Loucy (cell line): ENCODE measurements around the gene SIGLEC11.
"Not testable (repeated sequence)": the region's sequence is repeated elsewhere in the genome, so short reads cannot be mapped to it uniquely, and the experiment has no call there.

Experiments
- H2AFZ ChIP-seq: fragments of 200-600 bp; sonication (generic); 2 replicates; pipeline ENCODE4 v1.6.0; 2016; ENCODE audit warnings: antibody characterized with exemption, mild to moderate bottlenecking, low read length, moderate library complexity
- H3F3A ChIP-seq: fragments of 200-600 bp; 2 replicates; pipeline ENCODE4 v1.6.0; 2016; ENCODE audit warnings: antibody characterized with exemption, low read depth, mild to moderate bottlenecking
- H3K27me3 ChIP-seq: fragments of 200-600 bp; sonication (generic); 2 replicates; pipeline ENCODE4 v1.6.1; 2014; ENCODE audit warnings: low read length, mild to moderate bottlenecking; ENCODE audit not compliant: insufficient read depth, poor library complexity, severe bottlenecking
- H3K36me3 ChIP-seq: fragments of 200-600 bp; sonication (generic); 2 replicates; pipeline ENCODE4 v1.6.1; 2016; ENCODE audit warnings: low read length; ENCODE audit not compliant: insufficient read depth
- H3K4me1 ChIP-seq: fragments of 200-600 bp; sonication (generic); 2 replicates; pipeline ENCODE4 v1.5.1; 2014; ENCODE audit warnings: low read length, mild to moderate bottlenecking; ENCODE audit not compliant: insufficient read depth, poor library complexity, severe bottlenecking
- H3K4me2 ChIP-seq: fragments of 200-600 bp; sonication (generic); 2 replicates; pipeline ENCODE4 v1.6.0; 2014; ENCODE audit warnings: antibody characterized with exemption, low read length, low read depth, mild to moderate bottlenecking; ENCODE audit not compliant: poor library complexity, severe bottlenecking
- H3K4me3 ChIP-seq: fragments of 200-600 bp; sonication (generic); 2 replicates; pipeline ENCODE4 v1.5.1; 2014; ENCODE audit warnings: low read length, mild to moderate bottlenecking, mixed read lengths; ENCODE audit not compliant: poor library complexity, severe bottlenecking
- H3K79me2 ChIP-seq: fragments of 200-600 bp; sonication (generic); 2 replicates; pipeline ENCODE4 v1.6.1; 2014; ENCODE audit warnings: low read length; ENCODE audit not compliant: insufficient read depth
- H3K9ac ChIP-seq: fragments of 200-600 bp; sonication (generic); 2 replicates; pipeline ENCODE4 v1.6.0; 2014; ENCODE audit warnings: mild to moderate bottlenecking, low read depth, low read length, moderate library complexity; ENCODE audit not compliant: poor library complexity, severe bottlenecking
- H3K9me2 ChIP-seq: fragments of 200-600 bp; sonication (generic); replicated peaks from 2 replicates; pipeline ENCODE4 v1.6.1; 2016; ENCODE audit warnings: low read depth, low read length, mixed read lengths
- H3K9me3 ChIP-seq: fragments of 200-600 bp; sonication (generic); 2 replicates; pipeline ENCODE4 v1.6.1; 2014; ENCODE audit warnings: mild to moderate bottlenecking, antibody characterized with exemption, low read length, low read depth; ENCODE audit not compliant: insufficient read depth
- H4K20me1 ChIP-seq: fragments of 200-600 bp; sonication (generic); 2 replicates; pipeline ENCODE4 v1.6.0; 2014; ENCODE audit warnings: antibody characterized with exemption, low read length, mild to moderate bottlenecking; ENCODE audit not compliant: insufficient read depth, poor library complexity, severe bottlenecking
- CTCF ChIP-seq: fragments of 200-600 bp; sonication (generic); conservative IDR thresholded peaks from 2 replicates; pipeline ENCODE4 v1.5.1; 2014; ENCODE audit warnings: mild to moderate bottlenecking, antibody characterized with exemption, low read length
- EZH2phosphoT487 ChIP-seq: fragments of 200-600 bp; IDR thresholded peaks from 2 replicates; pipeline ENCODE4 v1.6.1; 2018; ENCODE audit warnings: antibody characterized with exemption, mild to moderate bottlenecking, moderate library complexity, borderline replicate concordance

SIGLEC11 gene

GRCh38 chr19:49973987-49974386, 13.0 kb upstream of the SIGLEC11 start:
- Histone ChIP-seq H3K36me3 (0 out of 2 replicates have a peak, but pooled peaks cover 10% of the 10 kb centered on the region), H3K4me2 (no peak overlapping the region), H3K79me2 (no peaks in the 10 kb centered on the region), H3K27me3 (no peaks in the 10 kb centered on the region), H3K9me2 (no peaks in the 10 kb centered on the region), H3K4me1 (no peaks in the 10 kb centered on the region), H3K9ac (no peak overlapping the region), H3K4me3 (no peak overlapping the region), H2AFZ (no peak overlapping the region), H4K20me1 (no peaks in the 10 kb centered on the region), H3F3A (no peaks in the 10 kb centered on the region), H3K9me3 (no peaks in the 10 kb centered on the region)
- TF ChIP-seq EZH2phosphoT487 (no peak), CTCF (no peak)

GRCh38 chr19:49972841-49973240, 11.9 kb upstream of the SIGLEC11 start:
- H3F3A ChIP-seq, result no peaks in the 10 kb centered on the region
- no peaks in the 10 kb centered on the region for H4K20me1 ChIP-seq
- H3K9ac ChIP-seq, result no peak overlapping the region
- no peaks in the 10 kb centered on the region for H3K9me3 ChIP-seq
- H3K79me2 ChIP-seq, result no peaks in the 10 kb centered on the region
- TF ChIP-seq CTCF, result no peak
- no peak for TF ChIP-seq EZH2phosphoT487
- H3K4me2 ChIP-seq, result no peak overlapping the region
- no peaks in the 10 kb centered on the region for H3K9me2 ChIP-seq
- H2AFZ ChIP-seq, result no peak overlapping the region
- no peaks in the 10 kb centered on the region for H3K4me1 ChIP-seq
- 0 out of 2 replicates have a peak, but pooled peaks cover 10% of the 10 kb centered on the region for H3K36me3 ChIP-seq
- no peak overlapping the region for H3K4me3 ChIP-seq
- H3K27me3 ChIP-seq, result no peaks in the 10 kb centered on the region

GRCh38 chr19:49971991-49972411, 11.0 kb upstream of the SIGLEC11 start:
- H3K9ac ChIP-seq, result no peak overlapping the region
- H2AFZ ChIP-seq, result no peak overlapping the region
- TF ChIP-seq EZH2phosphoT487 (no peak), CTCF (no peak)
- no peaks in the 10 kb centered on the region for H3K79me2 ChIP-seq
- H3K4me2 ChIP-seq, result no peak overlapping the region
- H3K36me3 ChIP-seq, result 0 out of 2 replicates have a peak, but pooled peaks cover 10% of the 10 kb centered on the region
- no peaks in the 10 kb centered on the region for H3F3A ChIP-seq
- no peaks in the 10 kb centered on the region for H3K4me1 ChIP-seq
- H4K20me1 ChIP-seq, result no peaks in the 10 kb centered on the region
- H3K9me2 ChIP-seq, result no peaks in the 10 kb centered on the region
- H3K4me3 ChIP-seq, result no peak overlapping the region
- no peaks in the 10 kb centered on the region for H3K27me3 ChIP-seq
- H3K9me3 ChIP-seq, result no peaks in the 10 kb centered on the region

- H3K4me3 ChIP-seq, H3K9ac ChIP-seq, H3K79me2 ChIP-seq, H3K4me2 ChIP-seq, H4K20me1 ChIP-seq, H3K4me1 ChIP-seq, H2AFZ ChIP-seq, H3K9me2 ChIP-seq, H3K36me3 ChIP-seq, H3K27me3 ChIP-seq, H3K9me3 ChIP-seq, H3F3A ChIP-seq: not testable (repeated sequence)
Measured at GRCh38 chr19:49969355-49969754, 8.4 kb upstream of the SIGLEC11 start.
